SH-SY5Y (cell line): ENCODE results near the gene TFCP2.

Source experiments
- GATA2 ChIP-seq: IDR thresholded peaks from 2 replicates; pipeline ENCODE4 v1.6.1; 2011; ENCODE audit warnings: mild to moderate bottlenecking, low read depth, low read length
- GATA3 ChIP-seq: IDR thresholded peaks from 2 replicates; pipeline ENCODE4 v1.6.1; 2011; ENCODE audit warnings: low read depth, mild to moderate bottlenecking, low read length, moderate library complexity

DNA sequence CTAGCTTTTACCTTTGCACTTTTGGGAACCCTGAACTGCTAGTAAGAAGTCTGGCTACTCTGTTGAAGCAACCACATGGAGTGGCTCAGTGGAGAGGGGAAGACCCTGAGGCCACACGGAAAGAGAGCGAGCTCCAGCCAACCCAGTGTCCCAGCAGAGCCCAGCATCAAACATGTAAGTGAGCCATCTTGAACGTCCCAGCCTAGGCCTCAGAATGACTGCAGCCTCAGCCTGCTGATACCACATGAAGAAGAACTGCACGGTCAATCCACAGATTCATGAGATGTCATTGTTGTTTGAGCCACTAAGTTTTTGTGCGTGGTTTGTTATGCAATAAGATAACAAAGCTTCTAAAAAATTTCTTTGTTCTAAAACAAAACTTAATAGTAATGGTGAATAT, 40.2 kb downstream of the TFCP2 start:
- TF ChIP-seq GATA3 (no peak), GATA2 (no peak)
